GM12872 (cell line): ENCODE results near the gene UTS2.

Experiments
- CTCF ChIP-seq: IDR thresholded peaks from 3 replicates; pipeline ENCODE4 v1.5.1; 2011; ENCODE audit warnings: low read depth, mild to moderate bottlenecking, low read length, moderate library complexity; ENCODE audit not compliant: insufficient read depth

Gene UTS2

GRCh38 chr1:7809742-7810141 is 43.1 kb downstream of the UTS2 start:
- TF ChIP-seq CTCF, result no peak

- TF ChIP-seq CTCF, result peak; percentile 44; the same call in 1 of the 3 replicates
These were observed 44.5 kb downstream of the UTS2 start for GRCh38 chr1:7808253-7808844.

- TF ChIP-seq CTCF, result no peak
These were observed 47.4 kb downstream of the UTS2 start for GRCh38 chr1:7805460-7805859.
